Stimulated activated CD4-positive, alpha-beta T cell treated with anti-CD3 and anti-CD28 coated beads, Interleukin-1b, Interleukin-23, amount 100 ng/mL, for 24 hours (primary cell): Measurements from ENCODE around the gene GNL1.
"Not testable (repeated sequence)": the region's sequence is repeated elsewhere in the genome, so short reads cannot be mapped to it uniquely, and the experiment has no call there.

ENCODE experiments used
- DNase-seq, 4 experiments: peaks; one replicate each; pipeline ENCODE4 v3.0.0-alpha.2; 2020; ENCODE audit warnings: low read depth in 4 of 4, low spot score in 1 of 4

Gene GNL1

DNA sequence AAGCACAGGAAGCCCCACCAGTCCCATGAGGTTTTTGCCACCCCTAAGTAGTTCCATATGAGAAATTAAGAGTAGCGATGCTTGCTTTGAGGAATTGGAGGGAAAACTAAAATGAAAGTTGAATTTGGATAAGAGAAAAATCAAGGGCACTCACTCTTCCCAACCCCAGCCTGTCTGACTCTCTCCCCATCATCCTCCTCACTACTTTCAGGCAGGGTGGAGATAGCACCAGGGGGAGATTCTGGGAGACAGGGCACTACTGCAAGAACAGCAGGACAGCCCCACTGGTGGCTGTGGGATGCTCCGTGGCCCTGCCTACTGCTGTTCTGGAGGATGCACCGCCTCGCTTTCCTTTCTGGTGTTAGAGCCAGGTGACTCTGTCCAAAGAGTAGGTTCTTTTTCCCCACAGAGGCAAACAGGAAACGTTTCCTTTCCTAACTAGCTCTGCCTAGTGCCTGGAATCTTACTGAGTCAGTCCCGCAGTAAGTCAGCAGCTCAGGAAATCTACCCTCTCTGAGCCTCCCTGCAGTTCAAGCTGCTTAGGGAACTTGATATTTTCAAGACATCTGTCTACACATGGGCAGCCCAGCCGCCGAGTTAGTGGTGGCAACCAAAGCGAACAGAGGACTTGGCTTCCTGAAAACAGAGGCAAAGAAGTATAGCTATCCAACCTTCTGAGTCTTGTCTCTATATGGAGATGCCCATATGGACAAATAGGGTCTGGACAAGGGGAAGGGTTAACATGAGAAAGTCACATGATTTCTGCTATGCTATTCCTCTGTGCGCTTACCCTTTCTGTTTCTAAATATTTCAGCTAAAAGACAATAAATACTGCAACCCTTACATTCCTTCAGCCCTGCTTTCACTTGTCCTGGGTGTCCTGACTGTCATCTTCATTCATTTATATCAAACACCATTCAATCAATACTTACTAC lies 55.6 kb downstream of the GNL1 start:
- no peak for DNase-seq

DNA sequence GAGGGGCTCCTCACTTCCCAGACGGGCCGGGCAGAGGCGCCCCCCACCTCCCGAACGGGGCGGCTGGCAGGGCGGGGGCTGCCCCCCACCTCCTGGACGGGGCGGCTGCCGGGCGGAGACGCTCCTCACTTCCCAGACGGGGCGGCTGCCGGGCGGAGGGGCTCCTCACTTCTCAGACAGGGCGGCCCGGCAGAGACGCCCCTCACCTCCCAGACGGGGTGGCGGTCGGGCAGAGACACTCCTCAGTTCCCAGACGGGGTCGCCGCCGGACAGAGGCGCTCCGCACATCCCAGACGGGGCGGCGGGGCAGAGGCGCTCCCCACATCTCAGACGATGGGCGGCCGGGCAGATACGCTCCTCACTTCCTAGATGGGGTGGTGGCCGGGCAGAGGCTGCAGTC lies 57.6 kb downstream of the GNL1 start:
- DNase-seq: not testable (repeated sequence)

DNA sequence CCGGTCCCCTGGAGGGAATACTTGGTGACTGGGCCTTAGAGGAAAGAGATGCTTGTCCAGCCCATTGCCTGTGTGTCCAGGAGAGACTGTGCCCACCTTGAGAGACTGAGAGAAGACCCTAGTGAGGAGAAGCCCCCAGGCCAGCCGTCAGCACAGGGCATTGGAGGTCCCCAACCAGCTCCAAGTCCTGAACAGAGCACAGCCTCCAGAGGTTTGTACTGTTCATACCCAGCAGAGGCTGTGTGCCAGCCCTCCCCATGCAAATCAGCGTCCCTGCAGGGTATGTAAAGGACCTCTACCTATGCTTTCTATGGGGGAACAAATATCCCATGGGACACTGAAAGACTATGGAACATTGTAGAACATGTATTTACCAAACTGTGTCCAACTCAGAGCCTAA lies 58.6 kb downstream of the GNL1 start:
- DNase-seq: no peak

DNA sequence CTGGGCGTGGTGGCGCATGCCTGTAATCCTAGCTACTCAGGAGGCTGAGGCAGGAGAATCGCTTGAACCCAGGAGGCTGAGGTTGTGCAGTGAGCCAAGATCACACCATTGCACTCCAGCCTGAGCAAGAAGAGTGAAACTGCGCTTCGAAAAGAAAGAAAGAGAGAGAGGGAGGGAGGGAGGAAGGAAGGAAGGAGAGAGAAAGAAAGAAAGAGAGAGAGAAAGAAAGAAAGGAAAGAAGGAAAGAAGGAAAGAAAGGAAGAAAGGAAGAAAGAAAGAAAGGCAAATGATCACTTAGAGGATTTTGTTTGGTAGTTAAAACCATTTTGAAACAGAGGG lies 59.1 kb downstream of the GNL1 start:
- not testable (repeated sequence) for DNase-seq

DNA sequence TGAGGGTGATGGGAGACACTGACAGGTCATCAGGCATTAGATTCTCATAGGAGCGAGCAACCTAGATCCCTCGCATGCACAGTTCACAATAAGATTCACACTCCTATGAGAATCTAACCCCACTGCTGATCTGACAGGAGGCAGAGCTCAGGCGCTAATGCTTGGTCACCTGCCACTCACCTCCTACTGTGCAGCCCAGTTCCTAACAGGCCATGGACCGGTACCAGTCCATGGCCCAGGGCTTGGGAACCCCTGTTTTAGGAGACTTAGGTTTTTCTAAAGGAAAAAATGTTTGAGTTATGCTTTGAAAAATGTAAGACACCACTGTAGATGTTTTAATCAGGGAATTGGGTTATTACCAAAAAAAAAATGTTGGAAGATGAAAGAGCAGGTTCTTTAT lies 60.3 kb downstream of the GNL1 start:
- DNase-seq: no peak

DNA sequence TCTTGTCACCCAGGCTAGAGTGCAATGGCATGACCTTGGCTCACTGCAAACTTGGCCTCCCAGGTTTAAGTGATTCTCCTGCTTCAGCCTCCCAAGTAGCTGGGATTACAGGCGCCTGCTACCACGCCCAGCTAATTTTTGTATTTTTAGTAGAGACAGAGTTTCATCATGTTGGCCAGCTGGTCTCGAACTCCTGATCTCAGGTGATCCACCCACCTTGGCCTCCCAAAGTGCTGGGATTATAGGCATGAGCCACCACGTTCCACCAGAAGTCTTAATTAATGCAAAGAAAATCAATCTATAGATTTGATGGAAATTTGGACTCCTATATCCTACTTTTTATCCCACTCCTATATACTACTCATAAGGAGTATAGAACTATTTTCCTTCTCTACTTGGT lies 61.2 kb downstream of the GNL1 start:
- DNase-seq: not testable (repeated sequence)

DNA sequence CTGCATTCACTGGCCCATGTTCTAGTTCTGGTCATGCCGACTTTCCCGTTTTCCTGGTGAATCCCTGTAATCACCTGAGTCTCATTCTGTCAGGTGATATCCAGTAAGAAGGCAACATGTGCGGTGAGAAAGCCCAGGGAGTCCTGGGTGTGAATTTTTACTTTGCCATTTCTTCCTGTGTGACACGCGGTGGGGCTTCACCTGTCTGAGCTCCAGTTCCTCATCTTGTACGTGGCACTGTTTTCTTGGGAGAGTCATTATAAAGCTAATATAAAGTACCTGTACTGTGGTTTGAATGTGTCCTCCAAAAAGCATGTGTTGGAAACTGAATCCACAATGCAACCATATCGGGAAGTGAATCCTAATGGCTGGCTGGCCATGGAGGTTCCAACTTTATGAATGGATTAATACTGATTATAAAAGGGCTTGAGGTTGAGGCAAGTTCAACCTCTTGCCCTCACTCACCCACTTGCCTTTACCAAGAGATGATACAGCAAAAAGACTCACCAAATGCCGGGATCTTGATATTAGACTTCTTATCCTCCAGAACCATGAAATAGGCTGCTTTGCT lies 61.9 kb downstream of the GNL1 start:
- no peak for DNase-seq

DNA sequence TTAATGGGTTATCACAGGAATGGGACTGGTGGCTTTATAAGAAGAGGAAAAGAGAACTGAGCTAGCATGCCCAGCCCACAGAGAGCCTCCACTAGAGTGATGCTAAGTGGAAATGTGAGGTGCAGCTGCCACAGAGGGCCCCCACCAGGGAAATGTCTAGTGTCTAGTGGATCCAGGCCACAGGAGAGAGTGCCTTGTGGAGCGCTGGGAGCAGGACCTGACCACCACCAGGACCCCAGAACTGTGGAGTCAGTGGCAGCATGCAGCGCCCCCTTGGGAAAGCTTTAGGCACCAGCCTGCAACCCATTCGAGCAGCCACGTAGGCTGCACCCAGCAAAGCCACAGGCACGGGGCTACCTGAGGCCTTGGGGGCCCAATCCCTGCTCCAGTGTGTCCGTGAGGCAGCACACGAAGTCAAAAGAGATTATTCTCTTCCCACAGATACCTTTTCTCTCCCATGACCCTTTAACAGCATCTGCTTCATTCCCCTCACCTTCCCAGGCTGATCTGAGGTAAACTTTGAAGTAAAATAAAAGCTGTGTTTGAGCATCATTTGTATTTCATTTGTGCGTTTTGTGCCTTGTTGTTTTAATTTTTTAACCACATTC lies 62.5 kb downstream of the GNL1 start:
- no peak for DNase-seq

DNA sequence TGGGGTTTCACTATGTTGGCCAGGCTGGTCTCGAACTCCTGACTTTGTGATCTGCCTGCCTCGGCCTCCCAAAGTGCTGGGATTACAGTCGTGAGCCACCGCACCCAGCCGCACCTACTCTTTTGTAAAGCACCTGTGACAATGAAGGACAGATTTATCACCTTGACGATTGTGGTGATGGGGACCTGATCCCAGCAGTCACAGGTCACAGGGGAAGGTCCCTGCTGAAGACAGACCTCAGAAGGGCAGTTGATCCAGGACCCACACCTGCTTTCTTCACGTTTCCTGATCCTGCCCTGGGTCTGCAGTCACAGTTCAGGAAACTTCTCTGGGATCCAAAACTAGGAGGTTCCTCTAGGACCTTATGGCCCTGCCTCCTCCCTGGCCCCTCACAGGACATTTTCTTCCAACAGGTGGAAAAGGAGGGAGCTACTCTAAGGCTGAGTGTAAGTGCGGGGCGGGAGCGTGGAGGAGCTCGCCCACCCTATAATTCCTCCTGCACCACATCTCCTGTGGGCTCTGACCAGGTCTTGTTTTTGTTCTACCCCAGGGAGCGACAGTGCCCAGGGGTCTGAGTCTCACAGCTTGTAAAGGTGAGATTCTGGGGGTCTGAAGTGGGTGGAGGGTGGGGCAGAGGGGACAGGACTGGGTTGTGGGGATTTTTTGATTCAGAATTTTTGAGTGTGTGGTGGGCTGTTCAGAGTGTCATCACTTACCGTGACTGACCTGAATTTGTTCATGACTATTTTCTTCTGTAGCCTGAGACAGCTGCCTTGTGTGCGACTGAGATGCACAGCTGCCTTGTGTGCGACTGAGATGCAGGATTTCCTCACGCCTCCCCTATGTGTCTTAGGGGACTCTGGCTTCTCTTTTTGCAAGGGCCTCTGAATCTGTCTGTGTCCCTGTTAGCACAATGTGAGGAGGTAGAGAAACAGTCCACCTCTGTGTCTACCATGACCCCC lies 64.0 kb downstream of the GNL1 start:
- DNase-seq: no peak
